ENCODE measurements around the gene STIM2. TPM values are rescaled to one million over a fixed set of nuclear protein-coding genes. Genes with fewer than 3 reads are reported as not detected.

STIM2 gene
- total and polyA plus RNA-seq, 9 of the 15 experiments (the other 6 are each of a cell fraction or from before 2014, with no cell fraction given) = 7.2 to 26.8 (median 15.4) TPM

DNA sequence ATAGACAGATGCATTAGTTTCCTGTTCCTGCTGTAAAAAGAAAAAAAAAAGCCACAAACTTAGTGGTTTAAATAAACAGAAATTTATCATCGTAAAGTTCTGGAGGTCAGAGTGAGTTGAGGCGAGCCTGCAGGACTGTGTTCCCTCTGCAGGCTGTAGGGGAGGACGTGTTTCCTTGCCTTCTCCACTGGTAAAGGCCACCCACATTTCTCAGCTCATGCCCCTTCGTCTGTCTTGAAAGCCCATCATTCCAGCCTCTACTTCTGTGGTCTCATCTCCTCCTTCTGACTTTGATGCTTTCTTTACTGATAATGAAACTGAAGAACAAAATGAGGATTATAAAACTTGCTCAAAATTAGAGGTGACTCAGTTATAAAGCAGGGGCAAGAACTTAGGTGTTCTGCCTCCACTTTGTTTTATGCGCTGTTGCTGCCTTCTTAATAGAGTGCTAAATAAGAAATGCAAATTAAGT lies 143.0 kb downstream of the STIM2 start:
- no peak overlapping the region for H3K9ac ChIP-seq (ENCODE audit: insufficient read depth in 1 of 2, low read depth in 2 of 2, low read length in 2 of 2)
- no peak overlapping the region for H3K4me3 ChIP-seq
- H3K9me1 ChIP-seq (ENCODE audit: control insufficient read depth, insufficient read depth, low read length) = no peaks in the 10 kb centered on the region
- DNase-seq (ENCODE audit: extremely low read depth in 1 of 4, low spot score in 3 of 4) (no peak), FAIRE-seq (no peak), ATAC-seq (no peak)
- WGBS (ENCODE audit: insufficient coverage, low coverage, missing lambda C conversion rate) = 71% methylated on average over 5 of the region's 5 CpGs
- H3K4me1 ChIP-seq (replicated peaks in 1 of 2; ENCODE audit: control insufficient read depth in 2 of 2, insufficient read depth in 2 of 2, low read length in 2 of 2) = no peaks in the 10 kb centered on the region
- H3K9me3 ChIP-seq (replicated peaks; ENCODE audit: control insufficient read depth, insufficient read depth, low read depth, low read length) = no peaks in the 10 kb centered on the region
- ChIA-PET POLR2A (no interaction called here), CTCF (ENCODE audit: low intra/inter-chr PET ratio) (no interaction called here)
- no peak overlapping the region for H3K27ac ChIP-seq (ENCODE audit: extremely low read depth, low read depth, low read length)
- in situ Hi-C loops (cut with MboI) = no loop called here
- H2AFZ ChIP-seq (ENCODE audit: low read depth, low read length) = no peak overlapping the region
- BruUV-seq (replicated peaks) = no TSS peak
- H3K36me3 ChIP-seq (ENCODE audit: control insufficient read depth, insufficient read depth, low read length) = peaks cover 1% of the 10 kb centered on the region; the same call in 2 of the 3 replicates
- no peaks in the 10 kb centered on the region for H3K79me2 ChIP-seq (ENCODE audit: control insufficient read depth, insufficient read depth, low read length)
- H3K27me3 ChIP-seq (ENCODE audit: control insufficient read depth in 2 of 2, insufficient read depth in 2 of 2, low read length in 2 of 2) = no peaks in the 10 kb centered on the region
- H3K4me2 ChIP-seq (ENCODE audit: insufficient read depth, low read length) = no peak overlapping the region
- intact Hi-C loops (cut with micrococcal nuclease) = no loop called here
- no peaks in the 10 kb centered on the region for H4K20me1 ChIP-seq (replicated peaks; ENCODE audit: control insufficient read depth, insufficient read depth, low read length)
- TF ChIP-seq ZNF3 (CRISPR knock-in tag; IDR thresholded peaks at IDR 0.05) (no peak), NFRKB (IDR thresholded peaks at IDR 0.05; ENCODE audit: low read depth) (no peak), E2F3 (CRISPR knock-in tag; IDR thresholded peaks at IDR 0.05) (no peak), IFI16 (CRISPR knock-in tag; IDR thresholded peaks at IDR 0.05) (no peak)
- TF ChIP-seq, protein P1, sequence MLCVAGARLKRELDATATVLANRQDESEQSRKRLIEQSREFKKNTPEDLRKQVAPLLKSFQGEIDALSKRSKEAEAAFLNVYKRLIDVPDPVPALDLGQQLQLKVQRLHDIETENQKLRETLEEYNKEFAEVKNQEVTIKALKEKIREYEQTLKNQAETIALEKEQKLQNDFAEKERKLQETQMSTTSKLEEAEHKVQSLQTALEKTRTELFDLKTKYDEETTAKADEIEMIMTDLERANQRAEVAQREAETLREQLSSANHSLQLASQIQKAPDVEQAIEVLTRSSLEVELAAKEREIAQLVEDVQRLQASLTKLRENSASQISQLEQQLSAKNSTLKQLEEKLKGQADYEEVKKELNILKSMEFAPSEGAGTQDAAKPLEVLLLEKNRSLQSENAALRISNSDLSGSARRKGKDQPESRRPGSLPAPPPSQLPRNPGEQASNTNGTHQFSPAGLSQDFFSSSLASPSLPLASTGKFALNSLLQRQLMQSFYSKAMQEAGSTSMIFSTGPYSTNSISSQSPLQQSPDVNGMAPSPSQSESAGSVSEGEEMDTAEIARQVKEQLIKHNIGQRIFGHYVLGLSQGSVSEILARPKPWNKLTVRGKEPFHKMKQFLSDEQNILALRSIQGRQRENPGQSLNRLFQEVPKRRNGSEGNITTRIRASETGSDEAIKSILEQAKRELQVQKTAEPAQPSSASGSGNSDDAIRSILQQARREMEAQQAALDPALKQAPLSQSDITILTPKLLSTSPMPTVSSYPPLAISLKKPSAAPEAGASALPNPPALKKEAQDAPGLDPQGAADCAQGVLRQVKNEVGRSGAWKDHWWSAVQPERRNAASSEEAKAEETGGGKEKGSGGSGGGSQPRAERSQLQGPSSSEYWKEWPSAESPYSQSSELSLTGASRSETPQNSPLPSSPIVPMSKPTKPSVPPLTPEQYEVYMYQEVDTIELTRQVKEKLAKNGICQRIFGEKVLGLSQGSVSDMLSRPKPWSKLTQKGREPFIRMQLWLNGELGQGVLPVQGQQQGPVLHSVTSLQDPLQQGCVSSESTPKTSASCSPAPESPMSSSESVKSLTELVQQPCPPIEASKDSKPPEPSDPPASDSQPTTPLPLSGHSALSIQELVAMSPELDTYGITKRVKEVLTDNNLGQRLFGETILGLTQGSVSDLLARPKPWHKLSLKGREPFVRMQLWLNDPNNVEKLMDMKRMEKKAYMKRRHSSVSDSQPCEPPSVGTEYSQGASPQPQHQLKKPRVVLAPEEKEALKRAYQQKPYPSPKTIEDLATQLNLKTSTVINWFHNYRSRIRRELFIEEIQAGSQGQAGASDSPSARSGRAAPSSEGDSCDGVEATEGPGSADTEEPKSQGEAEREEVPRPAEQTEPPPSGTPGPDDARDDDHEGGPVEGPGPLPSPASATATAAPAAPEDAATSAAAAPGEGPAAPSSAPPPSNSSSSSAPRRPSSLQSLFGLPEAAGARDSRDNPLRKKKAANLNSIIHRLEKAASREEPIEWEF (CRISPR knock-in tag; IDR thresholded peaks at IDR 0.05) = no peak
- TF ChIP-seq, protein P2, sequence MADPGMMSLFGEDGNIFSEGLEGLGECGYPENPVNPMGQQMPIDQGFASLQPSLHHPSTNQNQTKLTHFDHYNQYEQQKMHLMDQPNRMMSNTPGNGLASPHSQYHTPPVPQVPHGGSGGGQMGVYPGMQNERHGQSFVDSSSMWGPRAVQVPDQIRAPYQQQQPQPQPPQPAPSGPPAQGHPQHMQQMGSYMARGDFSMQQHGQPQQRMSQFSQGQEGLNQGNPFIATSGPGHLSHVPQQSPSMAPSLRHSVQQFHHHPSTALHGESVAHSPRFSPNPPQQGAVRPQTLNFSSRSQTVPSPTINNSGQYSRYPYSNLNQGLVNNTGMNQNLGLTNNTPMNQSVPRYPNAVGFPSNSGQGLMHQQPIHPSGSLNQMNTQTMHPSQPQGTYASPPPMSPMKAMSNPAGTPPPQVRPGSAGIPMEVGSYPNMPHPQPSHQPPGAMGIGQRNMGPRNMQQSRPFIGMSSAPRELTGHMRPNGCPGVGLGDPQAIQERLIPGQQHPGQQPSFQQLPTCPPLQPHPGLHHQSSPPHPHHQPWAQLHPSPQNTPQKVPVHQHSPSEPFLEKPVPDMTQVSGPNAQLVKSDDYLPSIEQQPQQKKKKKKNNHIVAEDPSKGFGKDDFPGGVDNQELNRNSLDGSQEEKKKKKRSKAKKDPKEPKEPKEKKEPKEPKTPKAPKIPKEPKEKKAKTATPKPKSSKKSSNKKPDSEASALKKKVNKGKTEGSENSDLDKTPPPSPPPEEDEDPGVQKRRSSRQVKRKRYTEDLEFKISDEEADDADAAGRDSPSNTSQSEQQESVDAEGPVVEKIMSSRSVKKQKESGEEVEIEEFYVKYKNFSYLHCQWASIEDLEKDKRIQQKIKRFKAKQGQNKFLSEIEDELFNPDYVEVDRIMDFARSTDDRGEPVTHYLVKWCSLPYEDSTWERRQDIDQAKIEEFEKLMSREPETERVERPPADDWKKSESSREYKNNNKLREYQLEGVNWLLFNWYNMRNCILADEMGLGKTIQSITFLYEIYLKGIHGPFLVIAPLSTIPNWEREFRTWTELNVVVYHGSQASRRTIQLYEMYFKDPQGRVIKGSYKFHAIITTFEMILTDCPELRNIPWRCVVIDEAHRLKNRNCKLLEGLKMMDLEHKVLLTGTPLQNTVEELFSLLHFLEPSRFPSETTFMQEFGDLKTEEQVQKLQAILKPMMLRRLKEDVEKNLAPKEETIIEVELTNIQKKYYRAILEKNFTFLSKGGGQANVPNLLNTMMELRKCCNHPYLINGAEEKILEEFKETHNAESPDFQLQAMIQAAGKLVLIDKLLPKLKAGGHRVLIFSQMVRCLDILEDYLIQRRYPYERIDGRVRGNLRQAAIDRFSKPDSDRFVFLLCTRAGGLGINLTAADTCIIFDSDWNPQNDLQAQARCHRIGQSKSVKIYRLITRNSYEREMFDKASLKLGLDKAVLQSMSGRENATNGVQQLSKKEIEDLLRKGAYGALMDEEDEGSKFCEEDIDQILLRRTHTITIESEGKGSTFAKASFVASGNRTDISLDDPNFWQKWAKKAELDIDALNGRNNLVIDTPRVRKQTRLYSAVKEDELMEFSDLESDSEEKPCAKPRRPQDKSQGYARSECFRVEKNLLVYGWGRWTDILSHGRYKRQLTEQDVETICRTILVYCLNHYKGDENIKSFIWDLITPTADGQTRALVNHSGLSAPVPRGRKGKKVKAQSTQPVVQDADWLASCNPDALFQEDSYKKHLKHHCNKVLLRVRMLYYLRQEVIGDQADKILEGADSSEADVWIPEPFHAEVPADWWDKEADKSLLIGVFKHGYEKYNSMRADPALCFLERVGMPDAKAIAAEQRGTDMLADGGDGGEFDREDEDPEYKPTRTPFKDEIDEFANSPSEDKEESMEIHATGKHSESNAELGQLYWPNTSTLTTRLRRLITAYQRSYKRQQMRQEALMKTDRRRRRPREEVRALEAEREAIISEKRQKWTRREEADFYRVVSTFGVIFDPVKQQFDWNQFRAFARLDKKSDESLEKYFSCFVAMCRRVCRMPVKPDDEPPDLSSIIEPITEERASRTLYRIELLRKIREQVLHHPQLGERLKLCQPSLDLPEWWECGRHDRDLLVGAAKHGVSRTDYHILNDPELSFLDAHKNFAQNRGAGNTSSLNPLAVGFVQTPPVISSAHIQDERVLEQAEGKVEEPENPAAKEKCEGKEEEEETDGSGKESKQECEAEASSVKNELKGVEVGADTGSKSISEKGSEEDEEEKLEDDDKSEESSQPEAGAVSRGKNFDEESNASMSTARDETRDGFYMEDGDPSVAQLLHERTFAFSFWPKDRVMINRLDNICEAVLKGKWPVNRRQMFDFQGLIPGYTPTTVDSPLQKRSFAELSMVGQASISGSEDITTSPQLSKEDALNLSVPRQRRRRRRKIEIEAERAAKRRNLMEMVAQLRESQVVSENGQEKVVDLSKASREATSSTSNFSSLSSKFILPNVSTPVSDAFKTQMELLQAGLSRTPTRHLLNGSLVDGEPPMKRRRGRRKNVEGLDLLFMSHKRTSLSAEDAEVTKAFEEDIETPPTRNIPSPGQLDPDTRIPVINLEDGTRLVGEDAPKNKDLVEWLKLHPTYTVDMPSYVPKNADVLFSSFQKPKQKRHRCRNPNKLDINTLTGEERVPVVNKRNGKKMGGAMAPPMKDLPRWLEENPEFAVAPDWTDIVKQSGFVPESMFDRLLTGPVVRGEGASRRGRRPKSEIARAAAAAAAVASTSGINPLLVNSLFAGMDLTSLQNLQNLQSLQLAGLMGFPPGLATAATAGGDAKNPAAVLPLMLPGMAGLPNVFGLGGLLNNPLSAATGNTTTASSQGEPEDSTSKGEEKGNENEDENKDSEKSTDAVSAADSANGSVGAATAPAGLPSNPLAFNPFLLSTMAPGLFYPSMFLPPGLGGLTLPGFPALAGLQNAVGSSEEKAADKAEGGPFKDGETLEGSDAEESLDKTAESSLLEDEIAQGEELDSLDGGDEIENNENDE (IDR thresholded peaks at IDR 0.05; ENCODE audit: low read depth, low read length) = no peak

Data from K562 (cell line).